Activated T-helper 1 cell treated with anti-CD3 and anti-CD28 coated beads, Interleukin-12 subunit alpha, Interleukin-12 subunit beta, Interleukin-2, Interleukin-4 antibody, amounts not matched to agents 30 ng/mL and 10 ng/mL and 1 ng/mL, durations not matched to agents 14 hours and 24 hours and 36 hours (primary cell): ENCODE results near the gene MOB1A. TPM values are rescaled to one million over a fixed set of nuclear protein-coding genes. Genes with fewer than 3 reads are reported as not detected.
A peak's percentile ranks its signal among the peaks of the same experiment; 100 is the strongest.

Source experiments
- DNase-seq: peaks from one replicate; pipeline ENCODE4 v3.0.0; 2021; ENCODE audit warnings: low spot score
- H3K27ac Mint-ChIP-seq: one replicate; pipeline ENCODE4 v1.8.0; 2021; ENCODE audit warnings: mild to moderate bottlenecking, mixed read lengths
- H3K27me3 Mint-ChIP-seq: one replicate; pipeline ENCODE4 v1.8.0; 2022; ENCODE audit warnings: mild to moderate bottlenecking, moderate library complexity, mixed read lengths; ENCODE audit not compliant: insufficient read depth
- H3K36me3 Mint-ChIP-seq: one replicate; pipeline ENCODE4 v1.8.0; 2021; ENCODE audit warnings: low read depth, mixed read lengths
- H3K4me1 Mint-ChIP-seq: one replicate; pipeline ENCODE4 v1.8.0; 2021; ENCODE audit warnings: low read depth, mixed read lengths
- H3K4me3 Mint-ChIP-seq: one replicate; pipeline ENCODE4 v1.8.0; 2021; ENCODE audit warnings: mild to moderate bottlenecking, moderate library complexity, mixed read lengths
- H3K9me3 Mint-ChIP-seq: one replicate; pipeline ENCODE4 v1.8.0; 2021; ENCODE audit warnings: mixed read lengths
- intact Hi-C: fragments of 100-400 bp; cut with micrococcal nuclease; formaldehyde crosslinking; loops from one replicate; pipeline ENCODE4 v1.15.1; 2024
- total RNA-seq: library from RNA; stranded (reverse); gene quantifications from 2 replicates; pipeline ENCODE4 v1.2.3, GENCODE V29; 2022

The MOB1A gene
- total RNA-seq, 1 donor from 2014 or later, result 207 TPM

- Mint-ChIP-seq H3K9me3 (no peaks in the 10 kb centered on the region), H3K27me3 (no peaks in the 10 kb centered on the region), H3K27ac (no peak overlapping the region), H3K4me3 (no peak overlapping the region), H3K36me3 (peaks cover 45% of the 10 kb centered on the region), H3K4me1 (peaks cover 17% of the 10 kb centered on the region)
- intact Hi-C loops, result no loop called here
- no peak for DNase-seq
Measured at GRCh38 chr2:74212702-74213410, 34.2 kb upstream of the MOB1A start.

GRCh38 chr2:74206180-74206688, 27.6 kb upstream of the MOB1A start:
- DNase-seq, result peak; percentile 52
- intact Hi-C loops, result loop anchor here (1.0 to 10.0 kb wide), 4 partner anchors 8 to 971 kb away; partner anchors contain the start of genes BOLA3, CCT7, MTHFD2 and PRADC1
- peak overlapping the region; percentile 78 for H3K4me3 Mint-ChIP-seq
- peak overlapping the region; percentile 96 for H3K27ac Mint-ChIP-seq
- peaks cover 76% of the 10 kb centered on the region for H3K36me3 Mint-ChIP-seq
- H3K27me3 Mint-ChIP-seq, result no peaks in the 10 kb centered on the region
- peaks cover 72% of the 10 kb centered on the region for H3K4me1 Mint-ChIP-seq
- no peaks in the 10 kb centered on the region for H3K9me3 Mint-ChIP-seq

- intact Hi-C loops, result loop anchor here (5.0 to 10.0 kb wide), 2 partner anchors 187 to 971 kb away; partner anchors contain the start of genes CCT7 and PRADC1
- Mint-ChIP-seq H3K4me3 (peak overlapping the region; percentile 78), H3K27ac (peak overlapping the region; percentile 96), H3K4me1 (peaks cover 78% of the 10 kb centered on the region), H3K27me3 (no peaks in the 10 kb centered on the region), H3K36me3 (peaks cover 76% of the 10 kb centered on the region), H3K9me3 (no peaks in the 10 kb centered on the region)
- DNase-seq, result peak; percentile 27
Measured at GRCh38 chr2:74205596-74205995, 26.9 kb upstream of the MOB1A start.

- Mint-ChIP-seq H3K27ac (peak overlapping the region; percentile 96), H3K27me3 (no peaks in the 10 kb centered on the region), H3K9me3 (no peaks in the 10 kb centered on the region), H3K36me3 (peaks cover 74% of the 10 kb centered on the region), H3K4me3 (peak overlapping the region; percentile 78), H3K4me1 (peaks cover 83% of the 10 kb centered on the region)
- DNase-seq, result no peak
- intact Hi-C loops, result loop anchor here (5.0 to 10.0 kb wide), 2 partner anchors 187 to 970 kb away; partner anchors contain the start of genes CCT7 and PRADC1
Measured at GRCh38 chr2:74205113-74205512, 26.4 kb upstream of the MOB1A start.

- DNase-seq, result no peak
- Mint-ChIP-seq H3K4me1 (peaks cover 84% of the 10 kb centered on the region), H3K27me3 (no peaks in the 10 kb centered on the region), H3K4me3 (peak overlapping the region; percentile 78), H3K9me3 (no peaks in the 10 kb centered on the region), H3K36me3 (peaks cover 74% of the 10 kb centered on the region), H3K27ac (peak overlapping the region; percentile 96)
- intact Hi-C loops, result loop anchor here (5.0 to 10.0 kb wide), 2 partner anchors 37 to 970 kb away; partner anchors contain the start of genes CCT7 and PRADC1
Measured at GRCh38 chr2:74204436-74204835, 25.8 kb upstream of the MOB1A start.

- Mint-ChIP-seq H3K27me3 (no peaks in the 10 kb centered on the region), H3K9me3 (no peaks in the 10 kb centered on the region), H3K4me3 (peak overlapping the region; percentile 98), H3K27ac (peak overlapping the region; percentile 79), H3K36me3 (peaks cover 57% of the 10 kb centered on the region), H3K4me1 (peaks cover 89% of the 10 kb centered on the region)
- DNase-seq, result no peak
- intact Hi-C loops, result loop anchor here (5.0 to 10.0 kb wide), 2 partner anchors 34 to 967 kb away; partner anchors contain the start of genes CCT7 and PRADC1
Measured at GRCh38 chr2:74201596-74201995, 22.9 kb upstream of the MOB1A start.

GRCh38 chr2:74201196-74201595, 22.5 kb upstream of the MOB1A start:
- DNase-seq, result no peak
- Mint-ChIP-seq H3K27ac (peak overlapping the region; percentile 79), H3K27me3 (no peaks in the 10 kb centered on the region), H3K4me3 (peak overlapping the region; percentile 98), H3K36me3 (peaks cover 53% of the 10 kb centered on the region), H3K4me1 (peaks cover 85% of the 10 kb centered on the region), H3K9me3 (no peaks in the 10 kb centered on the region)
- intact Hi-C loops, result loop anchor here (5.0 to 10.0 kb wide), 2 partner anchors 34 to 966 kb away; partner anchors contain the start of genes CCT7 and PRADC1

- peak; percentile 19 for DNase-seq
- Mint-ChIP-seq H3K27me3 (no peaks in the 10 kb centered on the region), H3K4me1 (peaks cover 72% of the 10 kb centered on the region), H3K36me3 (peaks cover 40% of the 10 kb centered on the region), H3K4me3 (peak overlapping the region; percentile 98), H3K9me3 (no peaks in the 10 kb centered on the region), H3K27ac (peak overlapping the region; percentile 97)
- intact Hi-C loops, result loop anchor here (1.0 to 10.0 kb wide), 10 partner anchors 33 to 965 kb away; partner anchors contain the start of genes CCT7, DGUOK, INO80B and POLE4
Measured at GRCh38 chr2:74199871-74200305, 21.2 kb upstream of the MOB1A start.

GRCh38 chr2:74199275-74199701, 20.6 kb upstream of the MOB1A start:
- DNase-seq, result no peak
- H3K4me1 Mint-ChIP-seq, result peaks cover 66% of the 10 kb centered on the region
- intact Hi-C loops, result loop anchor here (2.0 to 5.0 kb wide), 6 partner anchors 196 to 760 kb away; partner anchors contain the start of genes DGUOK, POLE4, STAMBP and TPRKB
- H3K36me3 Mint-ChIP-seq, result peaks cover 36% of the 10 kb centered on the region
- no peaks in the 10 kb centered on the region for H3K9me3 Mint-ChIP-seq
- peak overlapping the region; percentile 97 for H3K27ac Mint-ChIP-seq
- no peaks in the 10 kb centered on the region for H3K27me3 Mint-ChIP-seq
- peak overlapping the region; percentile 98 for H3K4me3 Mint-ChIP-seq

- Mint-ChIP-seq H3K36me3 (peaks cover 34% of the 10 kb centered on the region), H3K9me3 (no peaks in the 10 kb centered on the region), H3K27me3 (no peaks in the 10 kb centered on the region), H3K4me3 (peak within 1 kb of the TSS; percentile 98), H3K27ac (peak within 1 kb of the TSS; percentile 100), H3K4me1 (peaks cover 59% of the 10 kb centered on the region)
- DNase-seq, result peak; percentile 91
- intact Hi-C loops, result loop anchor here (1.0 to 5.0 kb wide), 10 partner anchors 8 to 760 kb away; partner anchors contain the start of genes BOLA3, DGUOK, MOB1A and POLE4
Measured at GRCh38 chr2:74198461-74199274, 20.0 kb upstream of the MOB1A start, which contains the start of gene MTHFD2. Gene MTHFD2 (plus strand): TSS chr2:74198615. CDS start chr2:74198642, 27 bp downstream.

- H3K9me3 Mint-ChIP-seq, result no peaks in the 10 kb centered on the region
- H3K36me3 Mint-ChIP-seq, result peaks cover 32% of the 10 kb centered on the region
- H3K27ac Mint-ChIP-seq, result peak overlapping the region; percentile 100
- no peak for DNase-seq
- intact Hi-C loops, result loop anchor here (1.0 to 5.0 kb wide), 10 partner anchors 8 to 761 kb away; partner anchors contain the start of genes BOLA3, DGUOK, MOB1A and POLE4
- H3K4me1 Mint-ChIP-seq, result peaks cover 55% of the 10 kb centered on the region
- peak overlapping the region; percentile 98 for H3K4me3 Mint-ChIP-seq
- H3K27me3 Mint-ChIP-seq, result no peaks in the 10 kb centered on the region
Measured at GRCh38 chr2:74198023-74198460, 19.4 kb upstream of the MOB1A start.

GRCh38 chr2:74197049-74197448, 18.4 kb upstream of the MOB1A start:
- Mint-ChIP-seq H3K36me3 (peaks cover 25% of the 10 kb centered on the region), H3K9me3 (no peaks in the 10 kb centered on the region), H3K27me3 (no peaks in the 10 kb centered on the region), H3K4me1 (peaks cover 57% of the 10 kb centered on the region), H3K27ac (peak overlapping the region; percentile 61), H3K4me3 (peak overlapping the region; percentile 10)
- DNase-seq, result no peak
- intact Hi-C loops, result loop anchor here (5.0 kb wide), 1 partner anchor 210 kb away; no protein-coding TSS in a partner anchor
